ENCODE results near the gene VPS13D. TPM values are rescaled to one million over a fixed set of nuclear protein-coding genes. Genes with fewer than 3 reads are reported as not detected.

VPS13D gene
- polyA plus RNA-seq, 3 donors = 3.6 to 20.2 (median 5.1) TPM

- WGBS (ENCODE audit: insufficient coverage) = no CpG with 5 or more reads among the region's 1 CpG
- Histone ChIP-seq H3K36me3 (replicated peaks in 1 of 2; ENCODE audit: control insufficient read depth in 1 of 2, insufficient read depth in 2 of 2, low read length in 2 of 2) (peaks cover 36 to 74% of the 10 kb centered on the region in 2 donors), H3K4me3 (replicated peaks in 1 of 3; ENCODE audit: low read depth in 2 of 3, low read length in 3 of 3) (no peak overlapping the region)
These were observed 118.3 kb downstream of the VPS13D start for GRCh38 chr1:12348113-12348512.

GRCh38 chr1:12353981-12354380 is 124.2 kb downstream of the VPS13D start:
- H3K27me3 ChIP-seq (ENCODE audit: control insufficient read depth in 2 of 2, insufficient read depth in 2 of 2, low read length in 2 of 2) = no peaks in the 10 kb centered on the region
- H2AFZ ChIP-seq (ENCODE audit: insufficient read depth, low read depth, low read length, poor library complexity, severe bottlenecking) = no peak overlapping the region
- no peak overlapping the region for H3K4me2 ChIP-seq (replicated peaks; ENCODE audit: extremely low read depth, low read length, poor library complexity, severe bottlenecking)
- no peak overlapping the region for H3K27ac Mint-ChIP-seq
- no peak overlapping the region for H3K4me3 ChIP-seq (replicated peaks in 1 of 3; ENCODE audit: low read depth in 2 of 3, low read length in 3 of 3)
- H3K9me3 ChIP-seq (replicated peaks in 1 of 2; ENCODE audit: control insufficient read depth in 1 of 2, insufficient read depth in 1 of 2, low read length in 2 of 2) = no peaks in the 10 kb centered on the region
- TF ChIP-seq CTCF (IDR thresholded peaks at IDR 0.05) = no peak
- H4K20me1 ChIP-seq (ENCODE audit: insufficient read depth, low read length) = no peaks in the 10 kb centered on the region
- no peak overlapping the region for H3K27ac ChIP-seq (ENCODE audit: low read depth in 1 of 2, low read length in 2 of 2)
- H3K4me1 ChIP-seq (ENCODE audit: control insufficient read depth in 1 of 2, insufficient read depth in 2 of 2, low read length in 2 of 2) = no peaks in the 10 kb centered on the region
- H3K9ac ChIP-seq (ENCODE audit: insufficient read depth, low read length, poor library complexity, severe bottlenecking) = no peak overlapping the region
- H3K4me3 Mint-ChIP-seq = no peak overlapping the region
- no peaks in the 10 kb centered on the region for H3K4me1 Mint-ChIP-seq
- no CpG with 5 or more reads among the region's 1 CpG for WGBS (ENCODE audit: insufficient coverage)
- no peaks in the 10 kb centered on the region for H3K79me2 ChIP-seq (ENCODE audit: insufficient read depth, low read length)
- H3K9me3 Mint-ChIP-seq = peaks cover 0 to 5% (median 2%) of the 10 kb centered on the region in 7 donors
- intact Hi-C loops (cut with micrococcal nuclease) = no loop called here
- no peaks in the 10 kb centered on the region for H3K27me3 Mint-ChIP-seq (ENCODE audit: low read depth in 3 of 3)
- H3K36me3 Mint-ChIP-seq = peaks cover 76 to 93% of the 10 kb centered on the region in 2 donors
- DNase-seq = no peak
- H3K36me3 ChIP-seq (replicated peaks in 1 of 2; ENCODE audit: control insufficient read depth in 1 of 2, insufficient read depth in 2 of 2, low read length in 2 of 2) = peaks cover 75 to 100% of the 10 kb centered on the region in 2 donors

More at GRCh38 chr1:12348113-12348512, 118.3 kb downstream of the VPS13D start:
- Histone ChIP-seq H3K4me2 (replicated peaks; ENCODE audit: extremely low read depth, low read length, poor library complexity, severe bottlenecking) (no peak overlapping the region), H3K27ac (ENCODE audit: low read depth in 1 of 2, low read length in 2 of 2) (no peak overlapping the region), H3K79me2 (ENCODE audit: insufficient read depth, low read length) (no peaks in the 10 kb centered on the region), H3K9me3 (replicated peaks in 1 of 2; ENCODE audit: control insufficient read depth in 1 of 2, insufficient read depth in 1 of 2, low read length in 2 of 2) (no peaks in the 10 kb centered on the region), H3K9ac (ENCODE audit: insufficient read depth, low read length, poor library complexity, severe bottlenecking) (no peak overlapping the region), H4K20me1 (ENCODE audit: insufficient read depth, low read length) (no peaks in the 10 kb centered on the region), H3K27me3 (ENCODE audit: control insufficient read depth in 2 of 2, insufficient read depth in 2 of 2, low read length in 2 of 2) (no peaks in the 10 kb centered on the region), H2AFZ (ENCODE audit: insufficient read depth, low read depth, low read length, poor library complexity, severe bottlenecking) (no peak overlapping the region), H3K4me1 (ENCODE audit: control insufficient read depth in 1 of 2, insufficient read depth in 2 of 2, low read length in 2 of 2) (peaks cover 31 to 36% of the 10 kb centered on the region in 2 donors)
- intact Hi-C loops (cut with micrococcal nuclease) = no loop called here
- Mint-ChIP-seq H3K27ac (no peak overlapping the region), H3K4me3 (no peak overlapping the region), H3K4me1 (peaks cover 35% of the 10 kb centered on the region), H3K9me3 (peaks cover 0 to 5% (median 2%) of the 10 kb centered on the region in 7 donors), H3K36me3 (peaks cover 57 to 68% of the 10 kb centered on the region in 2 donors), H3K27me3 (ENCODE audit: low read depth in 3 of 3) (no peaks in the 10 kb centered on the region)
- no peak for TF ChIP-seq CTCF (IDR thresholded peaks at IDR 0.05)
- no peak for DNase-seq

Data from CD14-positive monocyte (primary cell).